Natural killer cell (primary cell): Measurements from ENCODE around the gene IKZF2. TPM values are rescaled to one million over a fixed set of nuclear protein-coding genes. Genes with fewer than 3 reads are reported as not detected.

Source experiments
- ATAC-seq, 3 donors: fragments of 150-1000 bp in 2 of 3; fragments of 200-7000 bp in 1 of 3; cut with Tn5 transposase; 1 replicate in 1 of 3; 2 replicates in 2 of 3; pipeline ENCODE4 v1.10.0; 2021; ENCODE audit warnings: mild to moderate bottlenecking in 2 of 3, moderate library complexity in 2 of 3
- DNase-seq, 2 donors: peaks; one replicate each; pipeline versions ENCODE4 v3.0.0 to v3.0.0-alpha.2; 2013 to 2021; ENCODE audit warnings: mixed read lengths in 1 of 2
- H3K27ac ChIP-seq: one replicate; pipeline ENCODE4 v1.5.1; 2013; ENCODE audit warnings: mild to moderate bottlenecking, low read length
- H3K27me3 ChIP-seq: one replicate; pipeline ENCODE4 v1.6.1; 2013; ENCODE audit warnings: low read length; ENCODE audit not compliant: control insufficient read depth, insufficient read depth
- H3K36me3 ChIP-seq: one replicate; pipeline ENCODE4 v1.6.1; 2013; ENCODE audit warnings: low read length; ENCODE audit not compliant: control insufficient read depth, insufficient read depth
- H3K4me1 ChIP-seq: one replicate; pipeline ENCODE4 v1.6.1; 2013; ENCODE audit warnings: low read length; ENCODE audit not compliant: control insufficient read depth, insufficient read depth
- H3K4me3 ChIP-seq: one replicate; pipeline ENCODE4 v1.5.1; 2013; ENCODE audit warnings: low read length
- H3K9me3 ChIP-seq: one replicate; pipeline ENCODE4 v1.6.1; 2013; ENCODE audit warnings: low read length; ENCODE audit not compliant: control insufficient read depth, insufficient read depth
- H3K27ac Mint-ChIP-seq, 2 donors: one replicate each; pipeline ENCODE4 v1.8.0; 2022; ENCODE audit warnings: mild to moderate bottlenecking in 2 of 2, mixed read lengths in 2 of 2, moderate library complexity in 1 of 2
- H3K27me3 Mint-ChIP-seq, 2 donors: one replicate each; pipeline ENCODE4 v1.8.0; 2022; ENCODE audit warnings: low read depth in 2 of 2, mixed read lengths in 2 of 2
- H3K36me3 Mint-ChIP-seq: one replicate; pipeline ENCODE4 v1.8.0; 2022; ENCODE audit warnings: mixed read lengths
- H3K4me1 Mint-ChIP-seq, 2 donors: one replicate each; pipeline ENCODE4 v1.8.0; 2022; ENCODE audit warnings: mixed read lengths in 2 of 2
- H3K4me3 Mint-ChIP-seq: one replicate; pipeline ENCODE4 v1.8.0; 2022; ENCODE audit warnings: mild to moderate bottlenecking, moderate library complexity, mixed read lengths
- H3K9me3 Mint-ChIP-seq, 2 donors: one replicate each; pipeline ENCODE4 v1.8.0; 2022; ENCODE audit warnings: mixed read lengths in 2 of 2
- CTCF ChIP-seq: fragments of 200-600 bp; IDR thresholded peaks from one replicate; pipeline ENCODE4 v1.8.0; 2022; ENCODE audit warnings: antibody characterized with exemption
- WGBS: methylation state at CpG from one replicate; pipeline ENCODE4 v1.1.7; 2013; ENCODE audit warnings: missing lambda C conversion rate; ENCODE audit not compliant: insufficient coverage; 5-methylcytosine and 5-hydroxymethylcytosine counted together
- intact Hi-C: fragments of 100-400 bp; cut with micrococcal nuclease; formaldehyde crosslinking; loops from one replicate; pipeline ENCODE4 v1.14.2; 2022
- total RNA-seq, 4 donors: library from RNA; stranded (reverse); fragments of 120-200 nt in 1 of 4; gene quantifications; one replicate each; pipeline versions ENCODE4 v1.2.3 to v1.2.4, GENCODE V29; 2013 to 2022

The IKZF2 gene
- total RNA-seq, 3 donors from 2014 or later (not counting 1 experiment from before 2014, with no cell fraction given) = 74.4 to 162 (median 133) TPM

- Mint-ChIP-seq H3K27me3 (no peaks in the 10 kb centered on the region), H3K4me3 (no peak overlapping the region), H3K4me1 (peaks cover 26 to 45% of the 10 kb centered on the region in 2 donors), H3K27ac (peak overlapping the region in 1 of 2 donors; percentile 45), H3K36me3 (no peaks in the 10 kb centered on the region), H3K9me3 (no peaks in the 10 kb centered on the region)
- Histone ChIP-seq H3K9me3 (no peaks in the 10 kb centered on the region), H3K4me3 (no peak overlapping the region), H3K4me1 (no peaks in the 10 kb centered on the region), H3K36me3 (peaks cover 3% of the 10 kb centered on the region), H3K27me3 (no peaks in the 10 kb centered on the region), H3K27ac (no peak overlapping the region)
- DNase-seq = no peak
- 100% methylated on average over 1 of the region's 2 CpGs for WGBS
- TF ChIP-seq CTCF = no peak
- no peak for ATAC-seq
- intact Hi-C loops = no loop called here
Measured at GRCh38 chr2:212998626-212999359, 152.6 kb downstream of the IKZF2 start.

- Mint-ChIP-seq H3K4me1 (peaks cover 30 to 40% of the 10 kb centered on the region in 2 donors), H3K4me3 (no peak overlapping the region), H3K36me3 (no peaks in the 10 kb centered on the region), H3K27ac (peak overlapping the region; percentile 45 to 65), H3K27me3 (no peaks in the 10 kb centered on the region), H3K9me3 (no peaks in the 10 kb centered on the region)
- Histone ChIP-seq H3K27ac (no peak overlapping the region), H3K4me1 (no peaks in the 10 kb centered on the region), H3K27me3 (no peaks in the 10 kb centered on the region), H3K9me3 (no peaks in the 10 kb centered on the region), H3K36me3 (peaks cover 3% of the 10 kb centered on the region), H3K4me3 (no peak overlapping the region)
- intact Hi-C loops = no loop called here
- ATAC-seq = no peak
- WGBS = 88% methylated on average over 3 of the region's 3 CpGs
- no peak for DNase-seq
- no peak for TF ChIP-seq CTCF
Measured at GRCh38 chr2:212997526-212998020, 153.8 kb downstream of the IKZF2 start.

GRCh38 chr2:212995920-212996319, 155.5 kb downstream of the IKZF2 start:
- Mint-ChIP-seq H3K36me3 (no peaks in the 10 kb centered on the region), H3K27ac (peak overlapping the region in 1 of 2 donors; percentile 47), H3K27me3 (no peaks in the 10 kb centered on the region), H3K4me3 (no peak overlapping the region), H3K4me1 (peaks cover 24 to 28% of the 10 kb centered on the region in 2 donors), H3K9me3 (no peaks in the 10 kb centered on the region)
- H3K9me3 ChIP-seq = no peaks in the 10 kb centered on the region
- no peak for TF ChIP-seq CTCF
- no peak overlapping the region for H3K4me3 ChIP-seq
- ATAC-seq (no peak), DNase-seq (no peak)
- WGBS = 74% methylated on average over 2 of the region's 2 CpGs
- no peaks in the 10 kb centered on the region for H3K27me3 ChIP-seq
- intact Hi-C loops = no loop called here
- peaks cover 3% of the 10 kb centered on the region for H3K36me3 ChIP-seq
- H3K4me1 ChIP-seq = no peaks in the 10 kb centered on the region
- no peak overlapping the region for H3K27ac ChIP-seq

- no peaks in the 10 kb centered on the region for H3K36me3 Mint-ChIP-seq
- H3K4me3 Mint-ChIP-seq = no peak overlapping the region
- Histone ChIP-seq H3K4me1 (no peaks in the 10 kb centered on the region), H3K36me3 (peaks cover 3% of the 10 kb centered on the region), H3K27ac (no peak overlapping the region), H3K4me3 (no peak overlapping the region), H3K9me3 (no peaks in the 10 kb centered on the region), H3K27me3 (no peaks in the 10 kb centered on the region)
- H3K27ac Mint-ChIP-seq = no peak overlapping the region
- ATAC-seq = no peak
- no peaks in the 10 kb centered on the region for H3K9me3 Mint-ChIP-seq
- intact Hi-C loops = no loop called here
- peaks cover 24 to 26% of the 10 kb centered on the region in 2 donors for H3K4me1 Mint-ChIP-seq
- H3K27me3 Mint-ChIP-seq = no peaks in the 10 kb centered on the region
- TF ChIP-seq CTCF = no peak
- no peak for DNase-seq
Measured at GRCh38 chr2:212994976-212995375, 156.4 kb downstream of the IKZF2 start.
